Prostate gland (tissue), 2 donors: ENCODE results near the gene KLHDC3.

ENCODE experiments used
- CTCF ChIP-seq, 4 experiments: fragments of 200-600 bp in 2 of 4; fragments of 450-650 bp in 2 of 4; sonication (generic) in 2 of 4; IDR thresholded peaks; 1 replicate in 3 of 4; 2 replicates in 1 of 4; pipeline ENCODE4 v1.5.1; 2016 to 2019; ENCODE audit warnings: antibody characterized with exemption in 4 of 4, mild to moderate bottlenecking in 2 of 4, moderate library complexity in 2 of 4
- POLR2A ChIP-seq: fragments of 450-650 bp; IDR thresholded peaks from one replicate; pipeline ENCODE4 v1.6.1; 2016; ENCODE audit warnings: antibody characterized with exemption, mild to moderate bottlenecking

DNA sequence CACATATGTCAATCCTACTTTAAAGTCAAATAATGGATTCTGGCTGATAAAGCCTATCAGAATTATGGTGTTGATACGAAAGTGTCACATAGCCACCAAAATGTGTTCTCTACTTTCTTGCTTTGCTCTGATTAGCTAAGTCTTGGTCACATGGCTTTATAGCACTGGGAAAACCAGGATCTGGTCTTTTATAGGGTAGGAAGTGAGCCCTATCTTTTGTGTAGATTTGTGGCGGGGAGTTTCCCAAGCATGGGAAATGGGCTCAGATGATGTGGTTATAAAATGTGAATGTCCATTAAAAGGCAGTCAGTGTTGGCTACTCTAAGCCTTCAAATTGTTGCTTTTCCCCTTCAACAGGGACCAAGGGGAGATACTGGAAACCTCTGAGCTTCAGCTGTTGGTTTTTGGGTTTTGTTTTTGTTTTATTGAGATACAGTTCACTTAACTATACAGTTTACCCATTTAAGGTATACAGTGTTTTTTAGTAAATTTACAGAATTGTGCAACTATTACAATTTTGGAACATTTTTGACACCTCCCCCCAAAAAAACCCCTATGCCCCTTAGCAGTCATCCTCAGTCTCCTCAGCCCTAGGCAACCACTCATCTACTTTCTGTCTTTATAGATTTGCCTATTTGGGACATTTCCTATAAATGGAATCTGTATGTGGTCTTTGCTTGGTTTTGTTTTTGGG, 19.6 kb downstream of the KLHDC3 start:
- TF ChIP-seq CTCF (IDR thresholded peaks at IDR 0.05) (no peak), POLR2A (no peak)
